MM.1S (cell line): ENCODE results near the gene GABBR1.

Experiments used
- DNase-seq: peaks from one replicate; pipeline ENCODE4 v3.0.0-alpha.2; 2015
- H2AFZ ChIP-seq: fragments of 300-600 bp; sonication (generic); 2 replicates; pipeline ENCODE4 v1.6.0; 2016; ENCODE audit warnings: antibody characterized with exemption, low read length
- H3F3A ChIP-seq: fragments of 300-600 bp; sonication (generic); 2 replicates; pipeline ENCODE4 v1.6.1; 2016; ENCODE audit warnings: mild to moderate bottlenecking, antibody characterized with exemption, low read length, moderate library complexity, mixed read lengths; ENCODE audit not compliant: insufficient read depth
- H3K27ac ChIP-seq: fragments of 300-600 bp; sonication (generic); 2 replicates; pipeline ENCODE4 v1.5.1; 2016; ENCODE audit warnings: mild to moderate bottlenecking, low read length
- H3K27me3 ChIP-seq: fragments of 300-600 bp; sonication (generic); replicated peaks from 2 replicates; pipeline ENCODE4 v1.6.0; 2016; ENCODE audit warnings: low read length; ENCODE audit not compliant: insufficient read depth
- H3K36me3 ChIP-seq: fragments of 300-600 bp; sonication (generic); replicated peaks from 2 replicates; pipeline ENCODE4 v1.6.1; 2016; ENCODE audit warnings: mild to moderate bottlenecking, low read length, mixed read lengths; ENCODE audit not compliant: insufficient read depth
- H3K4me1 ChIP-seq: fragments of 300-600 bp; sonication (generic); 2 replicates; pipeline ENCODE4 v1.6.1; 2016; ENCODE audit warnings: low read length, mixed read lengths
- H3K4me2 ChIP-seq: fragments of 300-600 bp; sonication (generic); 2 replicates; pipeline ENCODE4 v1.6.0; 2016; ENCODE audit warnings: low read depth, low read length
- H3K4me3 ChIP-seq: fragments of 300-600 bp; sonication (generic); 2 replicates; pipeline ENCODE4 v1.5.1; 2016; ENCODE audit warnings: low read length, mixed read lengths
- H3K79me2 ChIP-seq: fragments of 300-600 bp; sonication (generic); 2 replicates; pipeline ENCODE4 v1.6.1; 2016; ENCODE audit warnings: mixed run types, low read length, mixed read lengths
- H3K9ac ChIP-seq: fragments of 300-600 bp; sonication (generic); 2 replicates; pipeline ENCODE4 v1.6.1; 2016; ENCODE audit warnings: low read length, mixed read lengths
- H3K9me2 ChIP-seq: fragments of 300-600 bp; sonication (generic); replicated peaks from 2 replicates; pipeline ENCODE4 v1.6.1; 2016; ENCODE audit warnings: mild to moderate bottlenecking, low read length, mixed read lengths; ENCODE audit not compliant: insufficient read depth
- H3K9me3 ChIP-seq: fragments of 300-600 bp; sonication (generic); replicated peaks from 2 replicates; pipeline ENCODE4 v1.6.1; 2016; ENCODE audit warnings: mild to moderate bottlenecking, low read length, mixed read lengths; ENCODE audit not compliant: insufficient read depth
- H4K20me1 ChIP-seq: fragments of 300-600 bp; sonication (generic); 2 replicates; pipeline ENCODE4 v1.6.1; 2016; ENCODE audit warnings: mild to moderate bottlenecking, low read length, moderate library complexity, mixed read lengths; ENCODE audit not compliant: insufficient read depth
- CTCF ChIP-seq: fragments of 300-600 bp; sonication (generic); IDR thresholded peaks from 2 replicates; pipeline ENCODE4 v1.5.1; 2016; ENCODE audit warnings: antibody characterized with exemption, low read length, mixed read lengths
- EZH2 ChIP-seq: fragments of 300-600 bp; sonication (generic); optimal IDR thresholded peaks from 2 replicates; pipeline ENCODE3; 2017; ENCODE audit warnings: low read depth, mild to moderate bottlenecking, antibody characterized with exemption, low read length, mixed read lengths
- EZH2phosphoT487 ChIP-seq: fragments of 300-600 bp; sonication (generic); IDR thresholded peaks from 2 replicates; pipeline ENCODE4 v1.6.1; 2018; ENCODE audit warnings: antibody characterized with exemption, low read length

GABBR1 gene

GRCh38 chr6:29527126-29527525 is 105.9 kb downstream of the GABBR1 start:
- no peak for DNase-seq
- H3K9me2 ChIP-seq, result no peaks in the 10 kb centered on the region
- H3K9ac ChIP-seq, result no peak overlapping the region
- no peak overlapping the region for H3K27ac ChIP-seq
- TF ChIP-seq CTCF (no peak), EZH2 (no peak), EZH2phosphoT487 (no peak)
- H3F3A ChIP-seq, result no peaks in the 10 kb centered on the region
- H3K27me3 ChIP-seq, result no peaks in the 10 kb centered on the region
- no peaks in the 10 kb centered on the region for H3K36me3 ChIP-seq
- no peak overlapping the region for H3K4me3 ChIP-seq
- no peaks in the 10 kb centered on the region for H4K20me1 ChIP-seq
- H3K4me2 ChIP-seq, result no peak overlapping the region
- no peaks in the 10 kb centered on the region for H3K79me2 ChIP-seq
- H2AFZ ChIP-seq, result no peak overlapping the region
- no peaks in the 10 kb centered on the region for H3K4me1 ChIP-seq
- H3K9me3 ChIP-seq, result no peaks in the 10 kb centered on the region

- H3K79me2 ChIP-seq, result no peaks in the 10 kb centered on the region
- H2AFZ ChIP-seq, result no peak overlapping the region
- no peaks in the 10 kb centered on the region for H3K9me2 ChIP-seq
- H3K9ac ChIP-seq, result no peak overlapping the region
- no peaks in the 10 kb centered on the region for H4K20me1 ChIP-seq
- no peak overlapping the region for H3K27ac ChIP-seq
- DNase-seq, result no peak
- no peaks in the 10 kb centered on the region for H3K4me1 ChIP-seq
- no peak overlapping the region for H3K4me2 ChIP-seq
- TF ChIP-seq EZH2phosphoT487, result no peak
- no peak for TF ChIP-seq EZH2
- TF ChIP-seq CTCF, result no peak
- H3K27me3 ChIP-seq, result no peaks in the 10 kb centered on the region
- no peaks in the 10 kb centered on the region for H3K36me3 ChIP-seq
- no peaks in the 10 kb centered on the region for H3F3A ChIP-seq
- no peak overlapping the region for H3K4me3 ChIP-seq
- H3K9me3 ChIP-seq, result no peaks in the 10 kb centered on the region
Observed at GRCh38 chr6:29525311-29525639, 107.7 kb downstream of the GABBR1 start.

GRCh38 chr6:29524444-29525310 is 108.3 kb downstream of the GABBR1 start:
- Histone ChIP-seq H3K79me2 (no peaks in the 10 kb centered on the region), H3F3A (no peaks in the 10 kb centered on the region), H3K9me2 (no peaks in the 10 kb centered on the region), H3K9me3 (no peaks in the 10 kb centered on the region), H3K27ac (no peak overlapping the region), H3K4me3 (no peak overlapping the region), H2AFZ (no peak overlapping the region), H4K20me1 (no peaks in the 10 kb centered on the region), H3K4me1 (no peaks in the 10 kb centered on the region), H3K4me2 (no peak overlapping the region), H3K36me3 (no peaks in the 10 kb centered on the region), H3K27me3 (no peaks in the 10 kb centered on the region), H3K9ac (no peak overlapping the region)
- DNase-seq, result no peak
- TF ChIP-seq CTCF, result no peak
